Right lobe of liver (tissue), 6 donors: ENCODE data around the gene NOP9. TPM values are rescaled to one million over a fixed set of nuclear protein-coding genes. Genes with fewer than 3 reads are reported as not detected.

Experiments used
- ATAC-seq, 4 donors: fragments of 200-7000 bp; cut with Tn5 transposase; one replicate each; pipeline ENCODE4 v1.9.1; 2020; ENCODE audit warnings: mild to moderate bottlenecking in 4 of 4, moderate library complexity in 4 of 4
- DNase-seq, 3 donors: peaks; one replicate each; pipeline ENCODE4 v3.0.0-alpha.2; 2020
- H3K27ac ChIP-seq, 3 donors: fragments of 200-600 bp; one replicate each; pipeline ENCODE4 v1.8.0; 2022
- H3K27me3 ChIP-seq, 2 donors: fragments of 200-600 bp; one replicate each; pipeline ENCODE4 v1.8.0; 2022
- H3K36me3 ChIP-seq, 4 donors: fragments of 200-600 bp; sonication (generic) in 1 of 4; one replicate each; pipeline versions ENCODE4 v1.5.1 to v1.8.0; 2017 to 2022; ENCODE audit warnings: control low read depth in 1 of 4
- H3K4me1 ChIP-seq, 4 donors: fragments of 200-600 bp; sonication (generic) in 1 of 4; one replicate each; pipeline versions ENCODE4 v1.5.1 to v1.8.0; 2017 to 2022; ENCODE audit warnings: control low read depth in 1 of 4
- H3K4me3 ChIP-seq, 3 donors: fragments of 200-600 bp; one replicate each; pipeline ENCODE4 v1.8.0; 2022
- H3K9me3 ChIP-seq, 4 donors: fragments of 200-600 bp; sonication (generic) in 1 of 4; one replicate each; pipeline versions ENCODE4 v1.5.1 to v1.8.0; 2017 to 2022; ENCODE audit warnings: control low read depth in 1 of 4
- CTCF ChIP-seq, 4 donors: fragments of 200-600 bp in 3 of 4; fragments of 450-650 bp in 1 of 4; IDR thresholded peaks; one replicate each; pipeline versions ENCODE4 v1.5.1 to v1.8.0; 2016 to 2022; ENCODE audit warnings: antibody characterized with exemption in 4 of 4, mild to moderate bottlenecking in 2 of 4
- POLR2A ChIP-seq: fragments of 450-650 bp; IDR thresholded peaks from one replicate; pipeline ENCODE4 v1.6.1; 2017; ENCODE audit warnings: antibody characterized with exemption, mild to moderate bottlenecking
- WGBS: methylation state at CpG from one replicate; pipeline ENCODE4 v1.1.6; 2018; ENCODE audit warnings: low coverage, low lambda C conversion rate; ENCODE audit not compliant: insufficient coverage; ENCODE audit errors: missing lambda C conversion rate; 5-methylcytosine and 5-hydroxymethylcytosine counted together
- intact Hi-C, 2 donors: fragments of 100-400 bp; cut with DNase I; formaldehyde crosslinking; loops; one replicate each; pipeline versions ENCODE4 v1.11.2 to v1.14.1; 2022
- total RNA-seq, 6 experiments: library from RNA; depleted of rRNA in 2 of 6; stranded (reverse); fragments of >200 nt in 2 of 6; fragmentation: NEBNext Ultra II Directional in 3 of 6; extraction: Animal tissue kit (Norgen Biotek cat#: 25700) in 3 of 6; gene quantifications; one replicate each; pipeline versions ENCODE4 v1.1.0 to v1.2.4, GENCODE V29; 2016 to 2023
- donor health status: DM: no; HTN: yes; CAD: no.
- donor health status: DM: no; HTN: no; CAD: no.
- donor health status: DM: no; HTN: no; CAD: no.
- donor health status: DM: no; HTN: yes; CAD: no.
- donor health status: DM: no; HTN: yes; CAD: no.

The NOP9 gene
- total RNA-seq, 6 experiments from 2014 or later = 8.2 to 15.3 (median 11.4) TPM

- Histone ChIP-seq H3K4me1 (peaks cover 0 to 48% (median 13%) of the 10 kb centered on the region in 4 donors), H3K4me3 (peak overlapping the region; percentile 46 to 98 (median 80)), H3K9me3 (no peaks in the 10 kb centered on the region), H3K27me3 (no peaks in the 10 kb centered on the region), H3K36me3 (peaks cover 0 to 41% (median 18%) of the 10 kb centered on the region in 4 donors), H3K27ac (peak overlapping the region; percentile 79 to 93 (median 81))
- intact Hi-C loops = loop anchor here (5.0 to 10.0 kb wide), 2 partner anchors 54 to 57 kb away; partner anchors contain the start of gene TINF2 (in 2 of the 2)
- 15% methylated on average over 7 of the region's 7 CpGs for WGBS
- DNase-seq = no peak
- TF ChIP-seq POLR2A (no peak), CTCF (IDR thresholded peaks at IDR 0.05) (no peak)
- peak; percentile 8 to 37 (median 13) for ATAC-seq
Measured at GRCh38 chr14:24298892-24299254, 777 bp upstream of the NOP9 start.

- intact Hi-C loops = no loop called here
- TF ChIP-seq CTCF (IDR thresholded peaks at IDR 0.05) (no peak), POLR2A (no peak)
- Histone ChIP-seq H3K27me3 (no peaks in the 10 kb centered on the region), H3K4me1 (peaks cover 0 to 64% (median 16%) of the 10 kb centered on the region in 4 donors), H3K36me3 (peaks cover 4 to 45% (median 21%) of the 10 kb centered on the region in 4 donors), H3K27ac (peak overlapping the region; percentile 79 to 93 (median 81)), H3K9me3 (no peaks in the 10 kb centered on the region), H3K4me3 (peak overlapping the region; percentile 46 to 98 (median 80))
- no peak for DNase-seq
- WGBS = 17% methylated on average over 16 of the region's 16 CpGs
- ATAC-seq = no peak
Measured at GRCh38 chr14:24300326-24300980, 803 bp downstream of the NOP9 start.

- ATAC-seq (no peak), DNase-seq (no peak)
- 85% methylated on average over 6 of the region's 11 CpGs for WGBS
- Histone ChIP-seq H3K27me3 (no peaks in the 10 kb centered on the region), H3K36me3 (peaks cover 4 to 50% (median 19%) of the 10 kb centered on the region in 4 donors), H3K27ac (peak overlapping the region in 2 of 3 donors; percentile 65 to 77), H3K4me3 (peak overlapping the region in 1 of 3 donors; percentile 2), H3K4me1 (peaks cover 0 to 66% (median 20%) of the 10 kb centered on the region in 4 donors), H3K9me3 (no peaks in the 10 kb centered on the region)
- intact Hi-C loops = no loop called here
- no peak for TF ChIP-seq CTCF (IDR thresholded peaks at IDR 0.05)
- TF ChIP-seq POLR2A = no peak
Measured at GRCh38 chr14:24304019-24304387, 4.4 kb downstream of the NOP9 start.

- H3K36me3 ChIP-seq = peaks cover 4 to 44% (median 18%) of the 10 kb centered on the region in 4 donors
- ATAC-seq (no peak), DNase-seq (peak in 1 of 3 donors; percentile 53)
- peaks cover 0 to 86% (median 39%) of the 10 kb centered on the region in 4 donors for H3K4me1 ChIP-seq
- H3K27me3 ChIP-seq = no peaks in the 10 kb centered on the region
- peak overlapping the region; percentile 78 to 98 (median 93) for H3K27ac ChIP-seq
- TF ChIP-seq CTCF (IDR thresholded peaks at IDR 0.05) = no peak
- no peak for TF ChIP-seq POLR2A
- 34% methylated on average over 10 of the region's 11 CpGs for WGBS
- peak overlapping the region; percentile 41 to 68 (median 65) for H3K4me3 ChIP-seq
- no peaks in the 10 kb centered on the region for H3K9me3 ChIP-seq
- intact Hi-C loops = no loop called here
Measured at GRCh38 chr14:24307156-24307574, 7.5 kb downstream of the NOP9 start.
